KMS-11 (cell line): ENCODE results near the gene MED17.

Experiments used
- H2AFZ ChIP-seq: fragments of 200-600 bp; sonication (generic); 2 replicates; pipeline ENCODE4 v1.6.1; 2016; ENCODE audit warnings: antibody characterized with exemption, mixed run types, low read depth
- H3K27ac ChIP-seq: fragments of 200-600 bp; sonication (generic); 2 replicates; pipeline ENCODE4 v1.6.1; 2016; ENCODE audit warnings: mild to moderate bottlenecking, mixed run types
- H3K27me3 ChIP-seq: fragments of 200-600 bp; sonication (generic); 2 replicates; pipeline ENCODE4 v1.6.1; 2017; ENCODE audit warnings: mild to moderate bottlenecking, low read depth, mixed run types, moderate library complexity; ENCODE audit not compliant: insufficient read depth
- H3K36me3 ChIP-seq: fragments of 200-600 bp; sonication (generic); 2 replicates; pipeline ENCODE4 v1.6.1; 2017; ENCODE audit warnings: mild to moderate bottlenecking, mixed run types; ENCODE audit not compliant: insufficient read depth
- H3K4me1 ChIP-seq: fragments of 200-600 bp; sonication (generic); 2 replicates; pipeline ENCODE4 v1.6.1; 2016; ENCODE audit warnings: mild to moderate bottlenecking, low read depth, mixed run types; ENCODE audit not compliant: poor library complexity, severe bottlenecking
- H3K4me2 ChIP-seq: fragments of 200-600 bp; sonication (generic); 2 replicates; pipeline ENCODE4 v1.7.0; 2016; ENCODE audit warnings: mild to moderate bottlenecking, mixed run types
- H3K4me3 ChIP-seq: fragments of 200-600 bp; sonication (generic); IDR thresholded peaks from 2 replicates; pipeline ENCODE4 v1.6.1; 2017; ENCODE audit warnings: low read depth, low read length, mixed read lengths; ENCODE audit not compliant: insufficient read depth
- H3K79me2 ChIP-seq: fragments of 200-600 bp; sonication (generic); 2 replicates; pipeline ENCODE4 v1.6.1; 2016; ENCODE audit warnings: low read depth, mixed run types; ENCODE audit not compliant: insufficient read depth
- H3K9ac ChIP-seq: fragments of 200-600 bp; sonication (generic); 2 replicates; pipeline ENCODE4 v1.6.1; 2016; ENCODE audit warnings: mild to moderate bottlenecking, mixed run types
- H4K20me1 ChIP-seq: fragments of 200-600 bp; sonication (generic); 2 replicates; pipeline ENCODE4 v1.6.1; 2016; ENCODE audit warnings: mild to moderate bottlenecking, mixed run types; ENCODE audit not compliant: insufficient read depth
- CTCF ChIP-seq: fragments of 200-600 bp; sonication (generic); conservative IDR thresholded peaks from 2 replicates; pipeline ENCODE4 v1.6.1; 2017; ENCODE audit warnings: low read depth, mild to moderate bottlenecking, antibody characterized with exemption, low read length, moderate library complexity, mixed read lengths

MED17 gene

GRCh38 chr11:93821617-93822016 is 37.5 kb downstream of the MED17 start:
- H3K36me3 ChIP-seq, result no peaks in the 10 kb centered on the region
- H2AFZ ChIP-seq, result no peak overlapping the region
- no peak for TF ChIP-seq CTCF
- no peak overlapping the region for H3K4me2 ChIP-seq
- no peaks in the 10 kb centered on the region for H3K27me3 ChIP-seq
- no peaks in the 10 kb centered on the region for H3K4me1 ChIP-seq
- no peak overlapping the region for H3K9ac ChIP-seq
- no peaks in the 10 kb centered on the region for H3K79me2 ChIP-seq
- no peak overlapping the region for H3K27ac ChIP-seq
- H4K20me1 ChIP-seq, result no peaks in the 10 kb centered on the region
- no peak overlapping the region for H3K4me3 ChIP-seq

GRCh38 chr11:93822359-93822758 is 38.3 kb downstream of the MED17 start:
- TF ChIP-seq CTCF, result no peak
- H3K9ac ChIP-seq, result no peak overlapping the region
- H3K27me3 ChIP-seq, result no peaks in the 10 kb centered on the region
- no peaks in the 10 kb centered on the region for H4K20me1 ChIP-seq
- H3K4me3 ChIP-seq, result no peak overlapping the region
- no peak overlapping the region for H3K4me2 ChIP-seq
- H2AFZ ChIP-seq, result no peak overlapping the region
- H3K36me3 ChIP-seq, result no peaks in the 10 kb centered on the region
- H3K27ac ChIP-seq, result no peak overlapping the region
- no peaks in the 10 kb centered on the region for H3K79me2 ChIP-seq
- H3K4me1 ChIP-seq, result no peaks in the 10 kb centered on the region

- Histone ChIP-seq H3K4me1 (no peaks in the 10 kb centered on the region), H3K4me2 (no peak overlapping the region), H3K27me3 (no peaks in the 10 kb centered on the region), H3K9ac (no peak overlapping the region), H3K27ac (no peak overlapping the region), H3K79me2 (no peaks in the 10 kb centered on the region), H3K36me3 (no peaks in the 10 kb centered on the region), H3K4me3 (no peak overlapping the region), H2AFZ (no peak overlapping the region), H4K20me1 (no peaks in the 10 kb centered on the region)
- TF ChIP-seq CTCF, result no peak
These were observed 39.1 kb downstream of the MED17 start for GRCh38 chr11:93823210-93823609.

- TF ChIP-seq CTCF, result no peak
- Histone ChIP-seq H3K27me3 (no peaks in the 10 kb centered on the region), H3K79me2 (no peaks in the 10 kb centered on the region), H2AFZ (no peak overlapping the region), H3K4me1 (no peaks in the 10 kb centered on the region), H4K20me1 (no peaks in the 10 kb centered on the region), H3K36me3 (no peaks in the 10 kb centered on the region), H3K9ac (no peak overlapping the region), H3K4me3 (no peak overlapping the region), H3K27ac (no peak overlapping the region), H3K4me2 (no peak overlapping the region)
These were observed 43.3 kb downstream of the MED17 start for GRCh38 chr11:93827363-93827762.

- Histone ChIP-seq H3K4me2 (no peak overlapping the region), H3K36me3 (no peaks in the 10 kb centered on the region), H3K9ac (no peak overlapping the region), H2AFZ (no peak overlapping the region), H3K4me1 (no peaks in the 10 kb centered on the region), H3K27me3 (no peaks in the 10 kb centered on the region), H3K79me2 (no peaks in the 10 kb centered on the region), H4K20me1 (no peaks in the 10 kb centered on the region), H3K27ac (no peak overlapping the region), H3K4me3 (no peak overlapping the region)
- no peak for TF ChIP-seq CTCF
These were observed 45.5 kb downstream of the MED17 start for GRCh38 chr11:93829598-93829997.
